B cell (primary cell): ENCODE data around the gene RAD51B. TPM values are rescaled to one million over a fixed set of nuclear protein-coding genes. Genes with fewer than 3 reads are reported as not detected.

Source experiments
- ATAC-seq: fragments of 200-7000 bp; cut with Tn5 transposase; one replicate; pipeline ENCODE4 v1.10.0; 2021; ENCODE audit warnings: low read depth, mild to moderate bottlenecking, moderate number of reproducible peaks, moderate library complexity
- CTCF ChIA-PET: fragments of 350-600 bp; sonication (Branson Sonifier 250); formaldehyde crosslinking; loops from one replicate; lab custom pipeline; 2021; ENCODE audit warnings: antibody characterized with exemption, inconsistent platforms; lab: Charles Lee
- POLR2A ChIA-PET: fragments of 350-600 bp; sonication (Branson Sonifier 250); formaldehyde crosslinking; loops from one replicate; lab custom pipeline; 2021; ENCODE audit warnings: antibody characterized with exemption; lab: Charles Lee
- DNase-seq: peaks from one replicate; pipeline ENCODE4 v3.0.0; 2013
- H2AFZ ChIP-seq: 2 replicates; pipeline ENCODE4 v1.6.1; 2012; ENCODE audit warnings: mild to moderate bottlenecking, low read depth, low read length; ENCODE audit not compliant: insufficient read depth, poor library complexity, severe bottlenecking
- H3K27ac ChIP-seq, 2 donors: 1 replicate in 1 of 2; 2 replicates in 1 of 2; pipeline ENCODE4 v1.5.1; 2012 to 2013; ENCODE audit warnings: low read length in 2 of 2, mild to moderate bottlenecking in 2 of 2, moderate library complexity in 1 of 2
- H3K27me3 ChIP-seq, 4 experiments: fragments of 200-600 bp in 1 of 4; sonication (generic) in 1 of 4; replicated peaks in 1 of 4; 1 replicate in 2 of 4; 2 replicates in 2 of 4; pipeline versions ENCODE4 v1.6.1 to v1.7.0; 2013 to 2016; ENCODE audit warnings: low read length in 3 of 4, mild to moderate bottlenecking in 2 of 4, mixed read lengths in 1 of 4, moderate library complexity in 1 of 4; ENCODE audit not compliant: insufficient read depth in 4 of 4, control insufficient read depth in 3 of 4; ENCODE audit errors: control extremely low read depth in 1 of 4
- H3K36me3 ChIP-seq, 2 experiments: replicated peaks in 1 of 2; 1 replicate in 1 of 2; 2 replicates in 1 of 2; pipeline versions ENCODE4 v1.6.1 to v1.7.1; 2013; ENCODE audit warnings: low read length in 1 of 2; ENCODE audit not compliant: insufficient read depth in 2 of 2, control insufficient read depth in 1 of 2; ENCODE audit errors: control extremely low read depth in 1 of 2, extremely low read depth in 1 of 2
- H3K4me1 ChIP-seq, 2 donors: fragments of 200-600 bp in 1 of 2; sonication (generic) in 1 of 2; 1 replicate in 1 of 2; 2 replicates in 1 of 2; pipeline versions ENCODE4 v1.5.1 to v1.6.1; 2013 to 2017; ENCODE audit warnings: low read length in 2 of 2; ENCODE audit not compliant: control insufficient read depth in 2 of 2, insufficient read depth in 2 of 2
- H3K4me2 ChIP-seq: replicated peaks from 2 replicates; pipeline ENCODE3; 2012; ENCODE audit warnings: mild to moderate bottlenecking, low read depth, low read length; ENCODE audit not compliant: poor library complexity, severe bottlenecking
- H3K4me3 ChIP-seq, 5 experiments: fragments of 200-600 bp in 1 of 5; sonication (generic) in 1 of 5; 1 replicate in 3 of 5; 2 replicates in 2 of 5; pipeline versions ENCODE4 v1.5.1 to v1.7.0; 2011 to 2016; ENCODE audit warnings: low read length in 4 of 5, mild to moderate bottlenecking in 4 of 5, low read depth in 2 of 5, control low read depth in 1 of 5, moderate library complexity in 1 of 5; ENCODE audit not compliant: insufficient read depth in 1 of 5; ENCODE audit errors: control extremely low read depth in 1 of 5, extremely low read depth in 1 of 5
- H3K79me2 ChIP-seq: fragments of 200-600 bp; sonication (generic); one replicate; pipeline ENCODE4 v1.6.0; 2016; ENCODE audit warnings: low read length; ENCODE audit not compliant: control insufficient read depth, insufficient read depth
- H3K9ac ChIP-seq: fragments of 200-600 bp; sonication (generic); 2 replicates; pipeline ENCODE4 v1.6.1; 2017; ENCODE audit warnings: mild to moderate bottlenecking, low read length, moderate library complexity
- H3K9me3 ChIP-seq, 3 donors: one replicate each; pipeline versions ENCODE4 v1.6.1 to v1.7.1; 2013; ENCODE audit warnings: low read length in 2 of 3; ENCODE audit not compliant: control insufficient read depth in 2 of 3, insufficient read depth in 1 of 3; ENCODE audit errors: control extremely low read depth in 1 of 3
- H4K20me1 ChIP-seq: 2 replicates; pipeline ENCODE4 v1.6.0; 2012; ENCODE audit warnings: mild to moderate bottlenecking, low read length; ENCODE audit not compliant: insufficient read depth, control insufficient read depth, poor library complexity, severe bottlenecking
- H3K27ac Mint-ChIP-seq: one replicate; pipeline ENCODE4 v1.8.0; 2021; ENCODE audit warnings: mixed read lengths
- H3K27me3 Mint-ChIP-seq: one replicate; pipeline ENCODE4 v1.8.0; 2021; ENCODE audit warnings: mixed read lengths
- H3K4me1 Mint-ChIP-seq: one replicate; pipeline ENCODE4 v1.8.0; 2021; ENCODE audit warnings: mixed read lengths
- H3K4me3 Mint-ChIP-seq: one replicate; pipeline ENCODE4 v1.8.0; 2021; ENCODE audit warnings: mixed read lengths
- H3K9me3 Mint-ChIP-seq: one replicate; pipeline ENCODE4 v1.8.0; 2022; ENCODE audit warnings: mixed read lengths; ENCODE audit not compliant: insufficient read depth
- CTCF ChIP-seq: fragments of 200-600 bp; IDR thresholded peaks from one replicate; pipeline ENCODE4 v1.8.0; 2022; ENCODE audit warnings: antibody characterized with exemption, mild to moderate bottlenecking
- EZH2 ChIP-seq: IDR thresholded peaks from 2 replicates; pipeline ENCODE4 v1.6.1; 2012; ENCODE audit warnings: borderline replicate concordance, low read depth, mild to moderate bottlenecking, moderate library complexity, low read length; ENCODE audit not compliant: insufficient read depth, poor library complexity, severe bottlenecking
- WGBS: methylation state at CpG from one replicate; pipeline ENCODE4 v1.1.5; 2013; ENCODE audit warnings: missing lambda C conversion rate; ENCODE audit not compliant: insufficient coverage; 5-methylcytosine and 5-hydroxymethylcytosine counted together
- intact Hi-C: fragments of 100-400 bp; cut with micrococcal nuclease; formaldehyde crosslinking; loops from one replicate; pipeline ENCODE4 v1.10.0; 2022
- polyA plus RNA-seq: library from polyadenylated mRNA; depleted of rRNA; stranded (reverse); fragments of >200 nt; gene quantifications from 2 replicates; pipeline ENCODE4 v1.2.3, GENCODE V29; 2012
- total RNA-seq, 2 donors: library from RNA; stranded (reverse); fragments of 120-200 nt in 1 of 2; gene quantifications; 1 replicate in 1 of 2; 2 replicates in 1 of 2; pipeline versions ENCODE4 v1.2.3 to v1.2.4, GENCODE V29; 2013 to 2022

RAD51B gene
- total and polyA plus RNA-seq, 2 donors (not counting 1 experiment from before 2014, with no cell fraction given) = 6.5 to 60.6 TPM

- H3K27me3 Mint-ChIP-seq = no peaks in the 10 kb centered on the region
- DNase-seq (no peak), ATAC-seq (no peak)
- peaks cover 62% of the 10 kb centered on the region for H3K4me1 Mint-ChIP-seq
- Histone ChIP-seq H2AFZ (peak overlapping the region; percentile 31), H3K27ac (peak overlapping the region; percentile 57 to 64), H3K4me2 (peak overlapping the region; percentile 63), H3K79me2 (no peaks in the 10 kb centered on the region), H3K36me3 (no peaks in the 10 kb centered on the region), H3K9ac (peak overlapping the region; percentile 21), H4K20me1 (no peaks in the 10 kb centered on the region), H3K27me3 (no peaks in the 10 kb centered on the region), H3K4me3 (no peak overlapping the region), H3K4me1 (peaks cover 47 to 61% of the 10 kb centered on the region in 2 donors), H3K9me3 (no peaks in the 10 kb centered on the region)
- TF ChIP-seq CTCF (no peak), EZH2 (no peak)
- peak overlapping the region; percentile 71 for H3K4me3 Mint-ChIP-seq
- WGBS = 74% methylated on average over 3 of the region's 7 CpGs
- peak overlapping the region; percentile 71 for H3K27ac Mint-ChIP-seq
- ChIA-PET CTCF (interaction anchor here (1.4 to 1.5 kb wide), 3 partner anchors 16 to 270 kb away, joined by 3 to 5 read pairs (median 3); no protein-coding TSS in a partner anchor), POLR2A (interaction anchor here (0.6 to 1.7 kb wide), 3 partner anchors 12 to 300 kb away, joined by 4 to 10 read pairs (median 7); no protein-coding TSS in a partner anchor)
- H3K9me3 Mint-ChIP-seq = no peaks in the 10 kb centered on the region
- intact Hi-C loops = loop anchor here (10.0 kb wide), 2 partner anchors 114 to 296 kb away; no protein-coding TSS in a partner anchor
Measured at GRCh38 chr14:68518761-68519670, 699.4 kb downstream of the RAD51B start.
